ENCODE results near the gene LGSN.
"Not testable (repeated sequence)": the region's sequence is repeated elsewhere in the genome, so short reads cannot be mapped to it uniquely, and the experiment has no call there.

Gene LGSN, protein sequence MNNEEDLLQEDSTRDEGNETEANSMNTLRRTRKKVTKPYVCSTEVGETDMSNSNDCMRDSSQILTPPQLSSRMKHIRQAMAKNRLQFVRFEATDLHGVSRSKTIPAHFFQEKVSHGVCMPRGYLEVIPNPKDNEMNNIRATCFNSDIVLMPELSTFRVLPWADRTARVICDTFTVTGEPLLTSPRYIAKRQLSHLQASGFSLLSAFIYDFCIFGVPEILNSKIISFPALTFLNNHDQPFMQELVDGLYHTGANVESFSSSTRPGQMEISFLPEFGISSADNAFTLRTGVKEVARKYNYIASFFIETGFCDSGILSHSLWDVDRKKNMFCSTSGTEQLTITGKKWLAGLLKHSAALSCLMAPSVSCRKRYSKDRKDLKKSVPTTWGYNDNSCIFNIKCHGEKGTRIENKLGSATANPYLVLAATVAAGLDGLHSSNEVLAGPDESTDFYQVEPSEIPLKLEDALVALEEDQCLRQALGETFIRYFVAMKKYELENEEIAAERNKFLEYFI

DNA sequence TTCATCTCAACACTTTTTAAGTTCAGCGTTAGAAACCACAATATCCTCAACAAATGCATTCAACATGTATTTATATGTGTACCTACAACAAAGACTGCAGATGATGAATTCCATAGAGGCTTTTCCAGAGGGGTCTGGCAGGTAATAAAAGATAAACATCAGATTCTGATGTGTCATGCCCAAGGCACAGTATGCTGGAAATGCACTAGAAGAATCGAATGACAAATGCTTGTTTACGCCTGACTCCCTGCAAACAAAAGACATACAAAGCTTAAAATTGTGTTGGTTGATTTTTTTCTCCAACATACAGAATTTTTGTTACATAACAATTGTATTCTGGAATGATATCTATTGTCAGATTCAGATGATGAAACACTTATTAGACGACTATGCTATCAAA lies at the start of gene LGSN:
LGSN (minus strand) TSS at position 45 of the 400 bp plus-strand sequence; CDS start at position 5, 40 bp downstream.
- no peak for DNase-seq

DNA sequence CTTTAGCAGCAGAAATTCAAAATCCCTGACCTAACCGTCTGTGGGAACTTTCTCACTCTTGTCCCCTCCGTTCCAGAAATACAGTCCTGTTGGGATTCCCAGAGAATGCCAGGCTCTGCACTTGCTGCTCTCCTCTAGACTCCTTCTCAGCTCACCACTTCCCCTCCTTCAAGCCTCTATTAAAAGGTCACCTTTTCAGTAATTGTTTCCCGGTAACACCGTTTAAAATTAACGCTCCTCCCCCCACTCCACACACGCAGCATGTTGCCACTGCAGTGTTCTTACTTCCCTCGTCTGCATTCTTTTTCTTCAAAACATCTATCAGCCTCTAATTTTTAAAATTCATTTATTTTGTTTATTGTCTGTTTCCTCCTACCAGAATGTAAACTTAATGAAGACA lies 48.6 kb upstream of the LGSN start:
- DNase-seq = no peak

DNA sequence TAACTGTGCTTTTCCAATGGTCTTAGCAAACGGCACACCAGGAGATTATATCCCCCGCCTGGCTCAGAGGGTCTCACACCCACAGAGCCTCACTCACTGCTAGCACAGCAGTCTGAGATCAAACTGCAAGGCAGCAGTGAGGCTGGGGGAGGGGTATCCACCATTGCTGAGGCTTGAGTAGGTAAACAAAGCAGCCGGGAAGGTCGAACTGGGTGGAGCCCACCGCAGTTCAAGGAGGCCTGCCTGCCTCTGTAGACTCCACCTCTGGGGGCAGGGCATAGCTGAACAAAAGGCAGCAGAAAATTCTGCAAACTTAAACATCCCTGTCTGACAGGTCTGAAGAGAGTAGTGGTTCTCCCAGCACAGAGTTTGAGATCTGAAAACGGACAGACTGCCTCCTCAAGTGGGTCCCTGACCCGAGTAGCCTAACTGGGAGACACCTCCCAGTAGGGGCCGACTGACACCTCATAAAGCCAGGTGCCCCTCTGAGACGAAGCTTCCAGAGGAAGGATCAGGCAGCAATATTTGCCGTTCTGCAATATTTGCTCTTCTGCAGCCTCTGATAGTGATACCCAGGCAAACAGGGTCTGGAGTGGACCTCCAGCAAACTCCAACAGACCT lies 42.8 kb upstream of the LGSN start:
- not testable (repeated sequence) for DNase-seq

DNA sequence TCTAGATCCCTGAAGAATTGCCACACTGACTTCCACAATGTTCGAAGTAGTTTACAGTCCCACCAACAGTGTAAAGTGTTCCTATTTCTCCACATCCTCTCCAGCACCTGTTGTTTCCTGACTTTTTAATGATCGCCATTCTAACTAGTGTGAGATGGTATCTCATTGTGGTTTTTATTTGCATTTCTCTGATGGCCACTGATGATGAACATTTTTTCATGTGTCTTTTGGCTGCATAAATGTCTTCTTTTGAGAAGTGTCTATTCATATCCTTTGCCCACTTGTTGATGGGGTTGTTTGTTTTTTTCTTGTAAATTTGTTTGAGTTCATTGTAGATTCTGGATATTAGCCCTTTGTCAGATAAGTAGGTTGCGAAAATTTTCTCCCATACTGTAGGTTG lies 37.6 kb upstream of the LGSN start:
- not testable (repeated sequence) for DNase-seq

DNA sequence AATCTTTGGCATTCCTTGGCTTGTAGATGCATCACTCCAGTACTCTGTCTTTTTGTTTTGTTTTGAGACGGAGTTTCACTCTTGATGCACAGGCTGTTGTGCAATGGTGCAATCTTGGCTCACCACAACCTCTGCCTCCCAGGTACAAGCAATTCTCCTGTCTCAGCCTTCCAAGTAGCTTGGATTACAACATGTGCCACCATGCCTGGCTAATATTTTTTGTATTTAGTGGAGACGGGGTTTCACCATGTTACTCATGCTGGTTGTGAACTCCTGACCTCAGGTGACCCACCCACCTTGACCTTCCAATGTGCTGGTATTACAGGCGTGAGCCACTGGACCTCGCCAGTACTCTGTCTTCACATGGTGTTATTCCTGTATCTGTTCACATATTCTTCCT lies 35.8 kb upstream of the LGSN start:
- no peak for DNase-seq

DNA sequence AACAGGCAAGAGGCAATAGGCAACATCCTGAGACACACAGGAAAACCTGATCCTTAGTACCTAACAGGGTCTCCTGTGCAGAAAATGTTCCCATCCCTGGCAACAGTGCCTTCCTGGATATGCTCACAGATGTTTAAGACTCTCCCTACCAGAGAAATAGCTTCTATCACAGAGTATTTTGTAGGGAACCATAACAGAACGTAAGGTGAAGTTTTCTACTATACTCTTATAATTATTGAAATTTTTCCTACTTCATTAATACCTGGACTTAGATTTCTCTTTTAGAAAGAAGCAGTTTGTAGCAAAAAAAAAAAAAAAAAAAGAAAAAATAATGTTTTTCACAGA lies 33.5 kb upstream of the LGSN start:
- DNase-seq = no peak

DNA sequence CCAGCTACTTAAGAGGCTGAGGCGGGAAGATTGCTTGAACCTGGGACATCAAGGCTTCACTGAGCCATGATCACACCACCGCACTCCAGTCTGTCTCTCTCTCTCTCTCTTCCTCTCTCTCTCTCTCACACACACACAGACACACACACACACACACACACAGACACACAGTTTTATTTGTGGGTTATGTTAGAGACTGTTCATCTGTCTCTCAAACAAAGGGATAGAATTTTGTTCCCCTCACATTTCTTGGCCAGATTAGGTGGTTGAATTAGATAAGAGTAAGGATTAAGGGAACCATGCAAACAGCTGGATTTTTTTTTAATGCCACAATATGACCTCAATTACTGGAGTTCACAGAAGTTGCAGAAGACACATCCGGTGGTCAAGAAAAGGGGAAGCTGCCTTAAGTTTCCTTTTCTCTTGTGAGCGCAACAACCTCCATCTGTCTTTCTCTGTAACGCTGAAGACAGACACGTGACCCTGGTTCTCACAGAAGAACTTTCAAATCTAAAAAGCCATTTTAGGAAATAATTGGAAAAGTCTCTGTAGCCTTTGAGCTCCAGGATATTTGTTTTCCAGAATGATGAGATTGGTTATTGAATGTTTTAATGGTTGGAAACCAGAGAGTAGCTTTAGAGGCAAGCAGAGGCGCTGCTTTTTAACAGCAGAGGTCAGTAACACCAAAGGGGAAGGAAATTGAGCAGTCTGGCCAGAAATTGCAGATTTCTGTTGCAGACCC lies 32.9 kb upstream of the LGSN start:
- peak; percentile 99 for DNase-seq

DNA sequence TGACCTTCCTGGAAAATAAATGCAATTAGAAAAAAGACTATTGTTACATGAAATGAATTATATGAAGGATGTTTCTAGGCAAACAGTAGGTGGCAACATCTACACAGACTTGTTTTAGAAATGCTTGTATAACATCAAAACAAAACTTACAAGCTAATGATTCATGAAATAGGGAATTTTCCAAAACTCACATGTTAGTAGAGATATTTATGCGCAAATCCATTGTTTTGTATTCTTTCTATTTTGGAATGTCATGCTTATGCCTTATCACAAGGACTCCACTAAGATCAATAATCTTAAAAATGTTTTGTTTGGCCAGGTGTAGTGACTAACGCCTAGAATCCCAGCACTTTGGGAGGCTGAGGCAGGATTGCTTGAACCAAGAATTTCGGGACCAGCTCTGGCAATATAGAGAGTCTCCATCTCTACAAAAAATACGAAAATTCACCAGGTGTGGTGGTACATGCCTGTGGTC lies 32.3 kb upstream of the LGSN start:
- DNase-seq = peak; percentile 54 to 68

DNA sequence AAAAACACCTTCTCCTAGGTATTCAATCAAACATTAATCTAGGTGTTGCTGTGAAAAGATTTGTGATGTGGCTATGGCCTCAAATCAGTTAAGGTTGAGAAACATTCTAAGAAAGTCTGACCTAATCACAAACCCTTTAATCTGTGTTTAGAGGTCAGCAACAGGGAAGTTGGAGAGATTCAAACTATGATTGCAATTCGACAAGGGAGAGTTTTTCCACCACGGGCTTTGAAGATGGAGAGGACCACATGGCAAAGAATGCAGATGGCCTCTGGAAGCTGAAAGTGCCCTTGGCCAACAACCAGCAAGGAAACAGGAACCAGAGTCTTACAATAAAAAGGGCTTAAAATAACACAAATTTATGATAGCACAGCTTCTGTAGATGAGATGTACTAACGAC lies 29.6 kb upstream of the LGSN start:
- DNase-seq = peak in 1 of 2 experiments; percentile 7

DNA sequence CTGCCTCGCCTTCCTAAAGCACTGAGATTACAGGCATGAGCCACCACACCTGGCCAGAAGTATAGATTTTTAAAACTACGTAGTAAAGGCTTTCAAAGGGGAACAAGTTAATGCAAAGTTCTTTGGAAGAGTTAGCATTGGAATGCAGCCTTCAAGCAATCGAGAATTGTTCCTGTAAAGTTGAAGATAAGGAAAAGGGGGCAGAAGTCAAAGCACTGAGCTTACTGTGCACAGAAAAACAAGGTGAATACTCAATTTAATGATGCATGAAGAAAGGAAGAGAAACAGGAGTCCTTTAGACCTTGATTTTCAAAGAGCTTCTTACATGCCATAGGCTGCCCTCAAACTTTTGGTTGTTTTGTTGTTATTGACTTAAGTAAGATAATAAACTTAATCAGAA lies 29.1 kb upstream of the LGSN start:
- DNase-seq = no peak

DNA sequence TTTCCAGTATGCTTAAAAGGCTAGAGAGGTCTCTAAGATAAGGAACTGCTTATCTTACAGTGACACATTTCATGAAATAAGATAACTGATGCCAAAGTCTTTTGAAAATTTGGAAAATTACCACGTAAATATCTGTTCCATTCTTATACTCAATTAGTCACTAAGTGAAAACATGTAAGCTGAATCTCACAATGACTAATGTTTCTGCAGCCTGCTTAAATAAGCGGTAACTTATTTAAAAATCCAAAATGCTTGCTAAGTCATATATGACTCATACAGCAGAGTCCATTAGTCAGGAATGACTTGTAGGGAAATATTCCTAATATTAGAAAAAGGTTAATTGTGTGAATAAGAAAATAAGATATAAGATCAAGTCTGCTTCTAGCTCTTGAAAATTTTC lies 27.8 kb upstream of the LGSN start:
- DNase-seq = no peak

DNA sequence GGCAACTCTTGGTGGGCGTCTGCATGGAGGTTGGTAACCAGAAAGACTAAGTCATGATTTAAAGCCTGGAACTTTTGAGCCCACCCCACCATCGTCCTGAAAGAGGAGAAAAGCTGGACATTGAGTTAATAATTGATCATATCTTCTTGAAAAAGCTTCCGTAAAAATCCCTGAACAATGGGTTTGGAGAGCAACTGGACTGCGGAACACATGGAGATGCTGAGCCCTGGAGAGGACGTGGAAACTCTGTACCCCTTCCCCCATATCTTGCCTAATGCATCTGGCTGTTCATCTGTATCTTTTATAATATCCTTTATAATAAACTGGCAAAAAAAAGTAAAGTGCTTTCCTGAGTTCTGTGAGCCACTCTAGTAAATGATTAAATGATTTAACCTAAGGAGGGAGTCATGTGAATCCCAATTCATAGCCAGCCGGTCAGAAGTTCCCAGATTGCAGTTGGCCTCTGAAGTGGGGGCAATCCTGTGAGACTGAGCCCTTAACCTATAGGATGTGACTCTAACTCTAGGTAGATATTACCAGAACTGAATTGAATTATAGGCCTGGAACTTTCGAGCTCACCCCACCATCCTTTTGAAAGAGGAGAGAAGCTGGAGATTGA lies 26.5 kb upstream of the LGSN start:
- no peak for DNase-seq

DNA sequence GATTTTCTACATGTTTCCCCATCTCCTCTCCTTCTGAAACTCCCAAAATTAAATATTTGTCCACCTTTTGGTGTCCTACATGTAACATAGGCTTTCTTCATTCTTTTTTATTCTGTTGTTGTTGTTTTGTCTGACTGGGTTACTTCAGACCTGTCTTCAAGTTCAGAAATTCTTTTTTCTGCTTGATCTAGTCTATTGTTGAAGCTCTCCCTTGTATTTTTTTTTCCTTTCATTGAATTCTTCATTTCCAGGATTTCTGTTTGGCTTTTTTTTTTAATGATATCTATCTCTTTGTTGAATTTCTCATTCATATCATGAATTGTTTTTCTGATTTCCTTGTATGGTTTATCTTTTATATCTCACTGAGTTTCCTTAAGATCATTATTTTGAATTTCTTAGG lies 20.6 kb upstream of the LGSN start:
- no peak for DNase-seq

DNA sequence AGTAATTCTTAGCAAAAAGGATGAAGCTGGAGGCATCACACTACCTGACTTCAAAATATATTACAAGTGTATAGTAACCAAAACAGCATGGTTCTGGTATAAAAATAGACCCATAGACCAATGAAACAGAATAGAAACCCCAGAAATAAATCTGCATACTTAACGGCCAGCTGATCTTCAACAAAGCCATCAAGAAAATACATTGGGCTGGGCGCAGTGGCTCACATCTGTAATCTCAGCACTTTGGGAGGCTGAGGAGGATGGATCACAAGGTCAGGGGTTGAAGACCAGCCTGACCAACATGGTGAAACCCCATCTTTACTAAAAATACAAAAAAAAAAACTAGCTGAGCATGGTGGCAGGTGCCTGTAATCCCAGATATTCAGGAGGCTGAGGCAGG lies 14.9 kb upstream of the LGSN start:
- DNase-seq = not testable (repeated sequence)

DNA sequence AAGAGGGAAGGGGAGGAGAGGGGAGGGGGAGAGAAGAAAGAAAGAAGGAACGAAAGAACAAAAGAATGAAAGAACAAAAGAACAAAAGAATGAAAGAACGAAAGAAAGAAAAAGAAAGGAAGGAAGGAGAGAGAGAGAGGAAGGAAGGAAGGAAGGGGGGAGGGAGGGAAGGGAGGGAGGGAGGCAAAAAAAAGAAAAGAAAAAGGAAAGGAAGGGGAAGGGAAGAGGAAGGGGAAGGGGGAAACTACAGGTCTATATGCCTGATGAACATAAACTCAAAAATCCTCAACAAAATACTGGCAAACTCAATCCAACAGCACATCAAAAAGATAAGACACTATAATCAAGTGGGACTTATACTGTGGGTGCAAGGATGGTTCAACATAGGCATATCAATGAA lies 13.7 kb upstream of the LGSN start:
- DNase-seq = no peak

DNA sequence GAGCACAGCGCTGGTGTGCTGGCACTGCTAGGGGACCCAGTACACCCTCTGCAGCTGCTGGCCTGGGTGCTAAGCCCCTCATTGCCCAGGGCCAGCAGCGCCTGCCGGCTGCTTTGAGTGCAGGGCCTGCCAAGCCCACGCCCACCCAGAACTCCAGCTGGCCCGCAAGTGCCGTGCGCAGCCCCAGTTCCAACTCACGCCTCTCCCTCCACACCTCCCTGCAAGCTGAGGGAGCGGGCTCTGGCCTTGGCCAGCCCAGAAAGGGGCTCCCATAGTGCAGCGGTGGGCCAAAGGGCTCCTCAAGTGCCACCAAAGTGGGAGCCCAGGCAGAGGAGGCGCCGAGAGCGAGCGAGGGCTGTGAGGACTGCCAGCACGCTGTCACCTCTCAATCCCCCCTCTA lies 6.8 kb upstream of the LGSN start:
- not testable (repeated sequence) for DNase-seq

DNA sequence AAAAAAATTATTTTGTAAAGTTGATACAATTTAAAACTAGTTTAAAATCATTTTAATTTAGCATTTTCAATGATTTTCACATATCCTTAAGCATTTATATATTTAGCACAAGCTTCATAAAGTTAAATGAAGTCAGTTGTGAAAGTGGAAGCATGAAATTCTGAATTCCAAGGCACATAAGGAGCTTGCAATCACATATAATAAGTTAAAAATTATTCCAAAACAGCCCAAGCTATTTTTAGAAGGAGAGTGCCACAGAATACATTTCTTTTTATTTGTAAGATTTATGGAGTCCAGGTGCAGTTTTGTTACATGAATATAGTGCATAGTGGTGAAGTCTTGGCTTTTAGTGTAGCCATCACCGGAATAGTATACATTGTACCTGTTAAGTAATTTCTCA lies 3.2 kb upstream of the LGSN start:
- no peak for DNase-seq

DNA sequence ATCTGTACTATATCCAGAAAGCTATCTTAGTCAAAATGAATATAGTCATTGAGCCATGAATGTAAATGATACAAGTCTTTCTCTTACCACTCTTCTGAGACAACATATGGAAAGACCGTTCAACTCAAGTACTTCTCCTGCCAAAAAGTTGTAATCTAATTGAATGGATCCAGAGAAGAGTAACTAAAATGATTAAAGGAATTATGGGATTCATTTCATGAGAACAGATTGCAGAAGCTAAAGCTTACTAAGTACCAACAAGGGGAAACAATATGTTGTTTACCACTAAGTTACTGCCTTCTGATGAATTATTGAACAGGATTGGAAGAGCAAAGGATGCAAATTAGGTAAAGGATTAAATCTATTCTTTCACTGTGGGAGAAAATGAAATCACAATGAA lies 2.0 kb upstream of the LGSN start:
- no peak for DNase-seq

DNA sequence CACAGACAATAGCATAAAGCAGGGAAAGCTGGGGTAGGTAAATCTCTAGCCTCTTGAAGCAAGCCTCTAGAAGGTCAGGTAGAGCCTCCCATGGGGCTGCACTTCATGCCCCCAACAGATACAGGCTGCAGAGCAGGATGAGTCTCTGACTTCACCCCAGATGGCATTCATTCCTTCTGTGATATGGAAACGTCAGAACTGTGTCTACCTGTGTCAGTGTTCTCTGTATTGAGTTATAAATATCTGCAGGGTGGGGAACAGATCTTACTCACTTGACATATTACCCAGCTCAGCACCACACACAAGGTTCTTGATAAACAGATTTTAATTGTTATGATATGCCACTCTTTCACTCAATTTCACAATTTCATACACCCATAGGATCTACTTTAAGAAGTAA lies 2.1 kb downstream of the LGSN start:
- DNase-seq = no peak

DNA sequence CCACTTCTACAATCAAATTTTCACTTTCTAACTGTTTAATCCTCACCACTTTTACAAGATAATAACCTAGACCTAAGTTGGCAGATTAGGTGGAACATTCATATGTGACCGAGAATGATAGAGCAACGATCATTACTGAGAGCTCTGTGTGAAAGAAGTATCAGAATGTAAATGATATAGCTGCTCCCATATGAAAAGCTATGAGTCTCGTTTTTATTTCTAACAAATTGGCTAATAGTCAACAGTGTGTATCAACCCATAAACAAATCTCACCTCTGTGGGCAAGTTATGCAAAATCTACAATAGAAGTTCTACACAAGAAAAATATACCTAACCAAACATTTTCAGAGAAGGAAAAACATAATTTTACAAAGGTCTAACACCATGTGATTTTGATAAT lies 3.7 kb downstream of the LGSN start:
- no peak for DNase-seq

DNA sequence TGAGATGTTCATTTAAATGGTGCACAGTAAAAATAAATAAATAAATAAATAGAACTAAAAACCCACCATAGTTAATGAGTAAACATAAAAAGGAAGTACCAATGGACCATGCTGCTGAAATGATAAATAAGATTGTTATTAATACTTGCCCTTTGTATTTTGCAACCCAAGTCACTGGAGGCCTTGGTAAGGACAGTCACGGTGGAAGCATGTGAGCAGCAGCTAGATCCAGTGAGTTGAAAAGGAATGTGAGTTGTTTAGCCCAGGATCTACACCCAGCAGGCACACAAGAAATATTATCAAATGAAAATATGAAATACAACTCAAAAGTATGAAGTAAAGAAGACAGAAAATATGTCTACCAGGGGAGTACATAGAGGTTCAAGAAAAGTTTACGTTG lies 6.7 kb downstream of the LGSN start:
- DNase-seq = no peak

DNA sequence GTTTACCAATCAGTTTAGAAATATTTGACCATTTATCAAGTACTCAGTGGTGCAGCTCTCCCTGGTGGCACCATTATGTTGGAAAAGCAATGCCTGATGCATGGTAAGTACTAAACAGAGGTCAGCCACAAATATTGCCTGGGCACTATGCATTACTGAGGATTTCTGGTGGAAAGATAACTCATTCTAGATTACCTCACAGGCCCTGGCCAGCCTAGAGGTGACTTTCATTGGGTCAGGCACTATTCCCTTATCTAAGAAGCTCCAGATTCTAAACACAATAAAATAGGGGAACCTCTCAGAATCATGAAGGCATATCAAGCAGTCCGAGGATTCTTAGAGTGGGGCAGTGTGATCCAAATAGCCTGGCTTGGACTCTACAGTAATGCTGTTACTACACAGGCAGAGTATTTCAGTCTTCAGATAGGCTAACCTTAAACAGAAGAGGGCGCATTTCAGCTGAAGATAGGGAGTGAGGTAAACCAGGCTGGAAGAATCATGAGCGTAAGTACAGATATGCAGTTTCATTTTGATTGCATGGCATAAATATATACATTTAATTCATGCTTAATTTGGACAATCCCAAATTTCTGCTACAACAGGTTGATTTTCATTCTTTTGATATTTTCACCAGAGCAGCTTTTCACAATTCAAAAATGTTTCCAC lies 12.1 kb downstream of the LGSN start:
- DNase-seq = peak; percentile 61 to 81

DNA sequence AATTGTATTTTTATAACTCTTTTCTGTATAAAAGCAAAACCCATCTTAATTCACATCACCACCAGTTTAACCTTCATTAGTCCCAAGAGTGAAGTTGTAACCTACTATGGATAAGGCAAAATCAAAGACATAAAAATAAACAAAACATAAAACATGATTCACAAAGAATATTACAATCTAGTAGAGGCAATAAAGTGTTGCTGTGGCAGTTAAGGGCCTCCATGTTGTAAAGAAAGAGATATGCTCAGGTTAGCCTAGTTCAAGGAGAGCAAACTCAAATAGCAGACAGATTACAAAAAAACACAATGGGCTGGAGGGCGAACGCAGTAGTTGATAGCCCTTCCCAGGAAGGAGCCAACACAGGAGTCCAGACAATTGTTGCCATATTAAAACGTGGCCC lies 13.4 kb downstream of the LGSN start:
- no peak for DNase-seq

All from AML-193 (cell line).